IMR-90 (cell line): ENCODE data around the gene CAV2.

ENCODE experiments used
- BHLHE40 ChIP-seq: fragments of 150-350 bp; IDR thresholded peaks from 2 replicates; pipeline ENCODE4 v1.6.1; 2016; ENCODE audit warnings: mild to moderate bottlenecking, low read depth, low read length
- CTCF ChIP-seq: conservative IDR thresholded peaks from 2 replicates; pipeline ENCODE4 v1.5.1; 2012; ENCODE audit warnings: mild to moderate bottlenecking, low read depth, low read length, improper control_type of control experiment
- FOS ChIP-seq: fragments of 150-350 bp; IDR thresholded peaks from 2 replicates; pipeline ENCODE4 v1.6.1; 2016; ENCODE audit warnings: low read depth, low read length
- MAFK ChIP-seq: IDR thresholded peaks from 2 replicates; pipeline ENCODE4 v1.6.1; 2012; ENCODE audit warnings: low read depth, low read length, improper control_type of control experiment
- MAZ ChIP-seq: IDR thresholded peaks from 2 replicates; pipeline ENCODE4 v1.6.1; 2012; ENCODE audit warnings: low read depth, mild to moderate bottlenecking, low read length, improper control_type of control experiment, moderate library complexity, borderline replicate concordance
- MXI1 ChIP-seq: IDR thresholded peaks from 2 replicates; pipeline ENCODE4 v1.6.1; 2012; ENCODE audit warnings: low read depth, mild to moderate bottlenecking, low read length, moderate library complexity, borderline replicate concordance
- POLR2A ChIP-seq: IDR thresholded peaks from 2 replicates; pipeline ENCODE4 v1.6.1; 2012; ENCODE audit warnings: mild to moderate bottlenecking, low read depth, low read length
- RAD21 ChIP-seq: IDR thresholded peaks from 2 replicates; pipeline ENCODE4 v1.6.1; 2012; ENCODE audit warnings: low read length, improper control_type of control experiment
- RFX5 ChIP-seq: IDR thresholded peaks from 2 replicates; pipeline ENCODE4 v1.8.0; 2012; ENCODE audit warnings: low read depth, mild to moderate bottlenecking, low read length, moderate library complexity
- SMC3 ChIP-seq: fragments of 150-350 bp; IDR thresholded peaks from 2 replicates; pipeline ENCODE4 v1.6.1; 2016; ENCODE audit warnings: low read depth, mild to moderate bottlenecking, antibody characterized with exemption, low read length, moderate library complexity

GRCh38 chr7:116553168-116553964 is 53.8 kb downstream of the CAV2 start:
- TF ChIP-seq CTCF (no peak), RAD21 (no peak), MAZ (no peak), MXI1 (no peak), BHLHE40 (no peak), SMC3 (no peak), POLR2A (no peak), MAFK (no peak), FOS (no peak), RFX5 (no peak)
